Endometrium (tissue), 2 donors: Measurements from ENCODE around the gene SYT1.
A peak's percentile ranks its signal among the peaks of the same experiment; 100 is the strongest.

Experiments used
- FAIRE-seq: peaks from 2 replicates; lab custom pipeline; 2012; peaks lifted over from hg19 to GRCh38; lab: Jason Lieb, UNC
- donor health status: control.
- donor health status: control.

SYT1 gene

GRCh38 chr12:79441534-79441933 is 577.0 kb downstream of the SYT1 start:
- FAIRE-seq = no peak

GRCh38 chr12:79442396-79442795 is 577.8 kb downstream of the SYT1 start:
- FAIRE-seq = no peak

GRCh38 chr12:79444089-79444488 is 579.5 kb downstream of the SYT1 start:
- no peak for FAIRE-seq

- no peak for FAIRE-seq
These were observed 584.2 kb downstream of the SYT1 start for GRCh38 chr12:79448816-79449215.

GRCh38 chr12:79451365-79451764 is 586.8 kb downstream of the SYT1 start:
- no peak for FAIRE-seq

- peak; percentile 97 for FAIRE-seq
These were observed 587.4 kb downstream of the SYT1 start for GRCh38 chr12:79451978-79452377.

- no peak for FAIRE-seq
These were observed 588.3 kb downstream of the SYT1 start for GRCh38 chr12:79452906-79453305.

GRCh38 chr12:79453820-79454219 is 589.2 kb downstream of the SYT1 start:
- peak; percentile 76 for FAIRE-seq

- peak; percentile 96 for FAIRE-seq
These were observed 589.8 kb downstream of the SYT1 start for GRCh38 chr12:79454338-79454843.

GRCh38 chr12:79455286-79455685 is 590.7 kb downstream of the SYT1 start:
- FAIRE-seq = peak; percentile 59

GRCh38 chr12:79482323-79482722 is 617.7 kb downstream of the SYT1 start:
- FAIRE-seq = no peak

- no peak for FAIRE-seq
These were observed 618.3 kb downstream of the SYT1 start for GRCh38 chr12:79482921-79483320.

- no peak for FAIRE-seq
These were observed 621.6 kb downstream of the SYT1 start for GRCh38 chr12:79486154-79486553.

- FAIRE-seq = no peak
These were observed 623.0 kb downstream of the SYT1 start for GRCh38 chr12:79487386-79488110.
